K562 (cell line): Measurements from ENCODE around the gene SYNGR1. TPM values are rescaled to one million over a fixed set of nuclear protein-coding genes. Genes with fewer than 3 reads are reported as not detected.

Experiments
- ATAC-seq: fragments of 200-7000 bp; cut with Tn5 transposase; 3 replicates; pipeline ENCODE4 v1.9.1; 2020; ENCODE audit warnings: moderate library complexity
- BruUV-seq: library from RNA; stranded (reverse); fragments of 400-500 nt; replicated peaks from 2 replicates; lab custom pipeline; 2021; lab: Mats Ljungman, UMichigan
- CTCF ChIA-PET: fragments of 300-600 bp; formaldehyde crosslinking; extraction: SDS; loops from one replicate; lab custom pipeline; 2021; ENCODE audit warnings: low intra/inter-chr PET ratio; lab: Yijun Ruan, JAX
- POLR2A ChIA-PET: fragments of 300-600, 350-650 bp; sonication (Branson Sonifier 250); formaldehyde crosslinking; extraction: SDS; loops from one replicate; lab custom pipeline; 2021; ENCODE audit warnings: antibody characterized with exemption, inconsistent platforms; lab: Yijun Ruan, JAX
- DNase-seq, 4 experiments: peaks; one replicate each; pipeline versions ENCODE4 v3.0.0 to v3.0.0-alpha.2; 2011 to 2018; ENCODE audit warnings: low spot score in 3 of 4, mixed read lengths in 3 of 4; ENCODE audit errors: extremely low read depth in 1 of 4
- FAIRE-seq: peaks from 2 replicates; lab custom pipeline; 2011; peaks lifted over from hg19 to GRCh38; lab: Jason Lieb, UNC
- H2AFZ ChIP-seq: 2 replicates; pipeline ENCODE4 v1.6.0; 2011; ENCODE audit warnings: low read depth, low read length, control low read depth, inconsistent platforms
- H3K27ac ChIP-seq: fragments of 200-600 bp; 3 replicates; pipeline ENCODE4 v1.8.0; 2011; ENCODE audit warnings: low read depth, mild to moderate bottlenecking, control low read depth, inconsistent platforms, low read length, moderate library complexity, mixed read lengths; ENCODE audit errors: extremely low read depth
- H3K27me3 ChIP-seq, 2 experiments: fragments of 300-600 bp in 1 of 2; 2 replicates in 1 of 2; 3 replicates in 1 of 2; pipeline versions ENCODE4 v1.6.0 to v1.8.0; 2011; ENCODE audit warnings: inconsistent platforms in 2 of 2, low read length in 2 of 2, mild to moderate bottlenecking in 1 of 2, mixed read lengths in 1 of 2, moderate library complexity in 1 of 2; ENCODE audit not compliant: control insufficient read depth in 2 of 2, insufficient read depth in 2 of 2
- H3K36me3 ChIP-seq: fragments of 300-600 bp; 3 replicates; pipeline ENCODE4 v1.8.0; 2011; ENCODE audit warnings: mild to moderate bottlenecking, low read length, inconsistent platforms; ENCODE audit not compliant: control insufficient read depth, insufficient read depth
- H3K4me1 ChIP-seq, 2 experiments: fragments of 200-600 bp in 1 of 2; replicated peaks in 1 of 2; 2 replicates in 1 of 2; 3 replicates in 1 of 2; pipeline versions ENCODE4 v1.5.1 to v1.8.0; 2011; ENCODE audit warnings: inconsistent platforms in 2 of 2, low read length in 2 of 2, mild to moderate bottlenecking in 1 of 2, mixed read lengths in 1 of 2, moderate library complexity in 1 of 2; ENCODE audit not compliant: control insufficient read depth in 2 of 2, insufficient read depth in 2 of 2
- H3K4me2 ChIP-seq: 2 replicates; pipeline ENCODE4 v1.6.1; 2011; ENCODE audit warnings: low read length, control low read depth, inconsistent platforms, mixed read lengths; ENCODE audit not compliant: insufficient read depth
- H3K4me3 ChIP-seq: fragments of 200-600 bp; sonication (generic), shearing (Covaris generic); 2 replicates; pipeline ENCODE4 v1.5.1; 2016; ENCODE audit warnings: control low read depth, inconsistent platforms
- H3K79me2 ChIP-seq: fragments of 200-600 bp; 3 replicates; pipeline ENCODE4 v1.8.0; 2011; ENCODE audit warnings: low read length, inconsistent platforms; ENCODE audit not compliant: control insufficient read depth, insufficient read depth
- H3K9ac ChIP-seq, 2 experiments: 2 replicates each; pipeline versions ENCODE4 v1.6.0 to v1.6.1; 2011; ENCODE audit warnings: low read depth in 2 of 2, low read length in 2 of 2, control low read depth in 1 of 2, inconsistent platforms in 1 of 2, mild to moderate bottlenecking in 1 of 2, mixed read lengths in 1 of 2; ENCODE audit not compliant: insufficient read depth in 1 of 2
- H3K9me1 ChIP-seq: one replicate; pipeline ENCODE4 v1.6.0; 2011; ENCODE audit warnings: inconsistent platforms, mild to moderate bottlenecking, low read length, moderate library complexity; ENCODE audit not compliant: control insufficient read depth, insufficient read depth
- H3K9me3 ChIP-seq: replicated peaks from 2 replicates; pipeline ENCODE4 v1.5.1; 2011; ENCODE audit warnings: low read depth, low read length, inconsistent platforms; ENCODE audit not compliant: control insufficient read depth, insufficient read depth
- H4K20me1 ChIP-seq: replicated peaks from 2 replicates; pipeline ENCODE4 v1.6.1; 2011; ENCODE audit warnings: low read length, inconsistent platforms, mixed read lengths; ENCODE audit not compliant: control insufficient read depth, insufficient read depth
- GMEB1 ChIP-seq: fragments of 250-450 bp; sonication (Bioruptor Pico); IDR thresholded peaks from 2 replicates; pipeline ENCODE4 v1.4.0; 2020; ENCODE audit warnings: mild to moderate bottlenecking
- KDM2B ChIP-seq: fragments of 250-450 bp; sonication (Bioruptor Pico); IDR thresholded peaks from 2 replicates; pipeline ENCODE4 v1.8.0; 2021; ENCODE audit warnings: mild to moderate bottlenecking, moderate library complexity
- WGBS: fragments of 100-300 bp; shearing (Covaris generic); methylation state at CpG from one replicate; pipeline ENCODE4 v1.1.6; 2016; ENCODE audit warnings: low coverage, mixed read lengths; ENCODE audit not compliant: insufficient coverage; ENCODE audit errors: missing lambda C conversion rate; 5-methylcytosine and 5-hydroxymethylcytosine counted together
- in situ Hi-C: fragments of 300-500 bp; cut with MboI; formaldehyde crosslinking; loops from 4 replicates; pipeline ENCODE4 v1.15.0; 2018; ENCODE audit warnings: inconsistent platforms, mixed read lengths
- intact Hi-C: fragments of 100-400 bp; cut with micrococcal nuclease; formaldehyde crosslinking; loops from 2 replicates; pipeline ENCODE4 v1.14.2; 2022
- polyA plus RNA-seq, 8 experiments: library from polyadenylated mRNA; depleted of rRNA in 4 of 8; stranded (reverse) in 5 of 8; unstranded in 3 of 8; fragments of >200 nt; fragmentation: Nextera tagmentation in 2 of 8; fragmentation: Illumina TruSeq in 1 of 8; extraction: Ambion mirVana in 2 of 8; extraction: Trizol in 1 of 8; gene quantifications; 2 replicates each; pipeline versions ENCODE4 v1.2.1 to v1.2.3, GENCODE V29; 2011 to 2014; ENCODE audit warnings: inconsistent platforms in 1 of 8, missing spikeins in 1 of 8
- total RNA-seq, 7 experiments: library from RNA; depleted of rRNA in 6 of 7; stranded (reverse); fragments of >200 nt in 6 of 7; fragmentation: Illumina TruSeq in 2 of 7; extraction: Trizol in 2 of 7; gene quantifications; 2 replicates each; pipeline versions ENCODE4 v1.2.1 to v1.2.3, GENCODE V29; 2011 to 2021; ENCODE audit warnings: low replicate concordance in 1 of 7

SYNGR1 gene
- total and polyA plus RNA-seq, 9 of the 15 experiments (the other 6 are each of a cell fraction or from before 2014, with no cell fraction given): 1.8 to 15.9 (median 5.5) TPM

- WGBS: 81% methylated on average over 5 of the region's 7 CpGs
These were observed 64.6 kb downstream of the SYNGR1 start for GRCh38 chr22:39414377-39414776.

GRCh38 chr22:39414886-39415285, 65.1 kb downstream of the SYNGR1 start:
- Histone ChIP-seq H3K79me2 (peaks cover 4% of the 10 kb centered on the region; the same call in 2 of the 3 replicates), H3K27me3 (no peaks in the 10 kb centered on the region), H3K36me3 (peaks cover 43% of the 10 kb centered on the region; the same call in 2 of the 3 replicates), H2AFZ (no peak overlapping the region), H3K9me3 (no peaks in the 10 kb centered on the region), H3K4me3 (no peak overlapping the region), H3K4me1 (peaks cover 0 to 5% of the 10 kb centered on the region in 2 experiments; a peak in 1 of 5 replicates), H3K27ac (no peak overlapping the region), H3K9ac (no peak overlapping the region), H3K4me2 (no peak overlapping the region), H3K9me1 (no peaks in the 10 kb centered on the region), H4K20me1 (no peaks in the 10 kb centered on the region)
- CTCF ChIA-PET: no interaction called here
- intact Hi-C loops: no loop called here
- in situ Hi-C loops: no loop called here
- POLR2A ChIA-PET: interaction anchor here (1.0 kb wide), 1 partner anchor 17 kb away, joined by 3 read pairs; no protein-coding TSS in a partner anchor
- BruUV-seq: no TSS peak
- ATAC-seq: no peak
- FAIRE-seq: no peak
- 94% methylated on average over 10 of the region's 11 CpGs for WGBS
- no peak for TF ChIP-seq GMEB1 (CRISPR knock-in tag)
- no peak for DNase-seq

More at GRCh38 chr22:39414377-39414776, 64.6 kb downstream of the SYNGR1 start:
- Histone ChIP-seq H3K9me3 (no peaks in the 10 kb centered on the region), H3K9ac (no peak overlapping the region), H3K27me3 (no peaks in the 10 kb centered on the region), H3K27ac (no peak overlapping the region), H3K79me2 (peaks cover 8% of the 10 kb centered on the region; the same call in 2 of the 3 replicates), H3K9me1 (no peaks in the 10 kb centered on the region), H3K36me3 (peaks cover 38% of the 10 kb centered on the region; the same call in 2 of the 3 replicates), H2AFZ (no peak overlapping the region), H3K4me3 (no peak overlapping the region), H3K4me2 (no peak overlapping the region), H3K4me1 (peaks cover 0 to 5% of the 10 kb centered on the region in 2 experiments; a peak in 1 of 5 replicates), H4K20me1 (no peaks in the 10 kb centered on the region)
- no peak for TF ChIP-seq KDM2B (CRISPR knock-in tag)
- BruUV-seq: no TSS peak
- DNase-seq (no peak), ATAC-seq (no peak), FAIRE-seq (no peak)
- in situ Hi-C loops (no loop called here), intact Hi-C loops (no loop called here)
- CTCF ChIA-PET: no interaction called here
- POLR2A ChIA-PET: interaction anchor here (0.9 kb wide), 1 partner anchor 13 kb away, joined by 3 read pairs; no protein-coding TSS in a partner anchor
